B cell (primary cell): Measurements from ENCODE around the gene ADAMTS2. TPM values are rescaled to one million over a fixed set of nuclear protein-coding genes. Genes with fewer than 3 reads are reported as not detected.

Source experiments
- ATAC-seq: fragments of 200-7000 bp; cut with Tn5 transposase; one replicate; pipeline ENCODE4 v1.10.0; 2021; ENCODE audit warnings: low read depth, mild to moderate bottlenecking, moderate number of reproducible peaks, moderate library complexity
- CTCF ChIA-PET: fragments of 350-600 bp; sonication (Branson Sonifier 250); formaldehyde crosslinking; loops from one replicate; lab custom pipeline; 2021; ENCODE audit warnings: antibody characterized with exemption, inconsistent platforms; lab: Charles Lee
- POLR2A ChIA-PET: fragments of 350-600 bp; sonication (Branson Sonifier 250); formaldehyde crosslinking; loops from one replicate; lab custom pipeline; 2021; ENCODE audit warnings: antibody characterized with exemption; lab: Charles Lee
- DNase-seq: peaks from one replicate; pipeline ENCODE4 v3.0.0; 2013
- H2AFZ ChIP-seq: 2 replicates; pipeline ENCODE4 v1.6.1; 2012; ENCODE audit warnings: mild to moderate bottlenecking, low read depth, low read length; ENCODE audit not compliant: insufficient read depth, poor library complexity, severe bottlenecking
- H3K27ac ChIP-seq, 2 donors: 1 replicate in 1 of 2; 2 replicates in 1 of 2; pipeline ENCODE4 v1.5.1; 2012 to 2013; ENCODE audit warnings: low read length in 2 of 2, mild to moderate bottlenecking in 2 of 2, moderate library complexity in 1 of 2
- H3K27me3 ChIP-seq, 4 experiments: fragments of 200-600 bp in 1 of 4; sonication (generic) in 1 of 4; replicated peaks in 1 of 4; 1 replicate in 2 of 4; 2 replicates in 2 of 4; pipeline versions ENCODE4 v1.6.1 to v1.7.0; 2013 to 2016; ENCODE audit warnings: low read length in 3 of 4, mild to moderate bottlenecking in 2 of 4, mixed read lengths in 1 of 4, moderate library complexity in 1 of 4; ENCODE audit not compliant: insufficient read depth in 4 of 4, control insufficient read depth in 3 of 4; ENCODE audit errors: control extremely low read depth in 1 of 4
- H3K36me3 ChIP-seq, 2 experiments: replicated peaks in 1 of 2; 1 replicate in 1 of 2; 2 replicates in 1 of 2; pipeline versions ENCODE4 v1.6.1 to v1.7.1; 2013; ENCODE audit warnings: low read length in 1 of 2; ENCODE audit not compliant: insufficient read depth in 2 of 2, control insufficient read depth in 1 of 2; ENCODE audit errors: control extremely low read depth in 1 of 2, extremely low read depth in 1 of 2
- H3K4me1 ChIP-seq, 2 donors: fragments of 200-600 bp in 1 of 2; sonication (generic) in 1 of 2; 1 replicate in 1 of 2; 2 replicates in 1 of 2; pipeline versions ENCODE4 v1.5.1 to v1.6.1; 2013 to 2017; ENCODE audit warnings: low read length in 2 of 2; ENCODE audit not compliant: control insufficient read depth in 2 of 2, insufficient read depth in 2 of 2
- H3K4me2 ChIP-seq: replicated peaks from 2 replicates; pipeline ENCODE3; 2012; ENCODE audit warnings: mild to moderate bottlenecking, low read depth, low read length; ENCODE audit not compliant: poor library complexity, severe bottlenecking
- H3K4me3 ChIP-seq, 5 experiments: fragments of 200-600 bp in 1 of 5; sonication (generic) in 1 of 5; 1 replicate in 3 of 5; 2 replicates in 2 of 5; pipeline versions ENCODE4 v1.5.1 to v1.7.0; 2011 to 2016; ENCODE audit warnings: low read length in 4 of 5, mild to moderate bottlenecking in 4 of 5, low read depth in 2 of 5, control low read depth in 1 of 5, moderate library complexity in 1 of 5; ENCODE audit not compliant: insufficient read depth in 1 of 5; ENCODE audit errors: control extremely low read depth in 1 of 5, extremely low read depth in 1 of 5
- H3K79me2 ChIP-seq: fragments of 200-600 bp; sonication (generic); one replicate; pipeline ENCODE4 v1.6.0; 2016; ENCODE audit warnings: low read length; ENCODE audit not compliant: control insufficient read depth, insufficient read depth
- H3K9ac ChIP-seq: fragments of 200-600 bp; sonication (generic); 2 replicates; pipeline ENCODE4 v1.6.1; 2017; ENCODE audit warnings: mild to moderate bottlenecking, low read length, moderate library complexity
- H3K9me3 ChIP-seq, 3 donors: one replicate each; pipeline versions ENCODE4 v1.6.1 to v1.7.1; 2013; ENCODE audit warnings: low read length in 2 of 3; ENCODE audit not compliant: control insufficient read depth in 2 of 3, insufficient read depth in 1 of 3; ENCODE audit errors: control extremely low read depth in 1 of 3
- H4K20me1 ChIP-seq: 2 replicates; pipeline ENCODE4 v1.6.0; 2012; ENCODE audit warnings: mild to moderate bottlenecking, low read length; ENCODE audit not compliant: insufficient read depth, control insufficient read depth, poor library complexity, severe bottlenecking
- H3K27ac Mint-ChIP-seq: one replicate; pipeline ENCODE4 v1.8.0; 2021; ENCODE audit warnings: mixed read lengths
- H3K27me3 Mint-ChIP-seq: one replicate; pipeline ENCODE4 v1.8.0; 2021; ENCODE audit warnings: mixed read lengths
- H3K4me1 Mint-ChIP-seq: one replicate; pipeline ENCODE4 v1.8.0; 2021; ENCODE audit warnings: mixed read lengths
- H3K4me3 Mint-ChIP-seq: one replicate; pipeline ENCODE4 v1.8.0; 2021; ENCODE audit warnings: mixed read lengths
- H3K9me3 Mint-ChIP-seq: one replicate; pipeline ENCODE4 v1.8.0; 2022; ENCODE audit warnings: mixed read lengths; ENCODE audit not compliant: insufficient read depth
- CTCF ChIP-seq: fragments of 200-600 bp; IDR thresholded peaks from one replicate; pipeline ENCODE4 v1.8.0; 2022; ENCODE audit warnings: antibody characterized with exemption, mild to moderate bottlenecking
- EZH2 ChIP-seq: IDR thresholded peaks from 2 replicates; pipeline ENCODE4 v1.6.1; 2012; ENCODE audit warnings: borderline replicate concordance, low read depth, mild to moderate bottlenecking, moderate library complexity, low read length; ENCODE audit not compliant: insufficient read depth, poor library complexity, severe bottlenecking
- WGBS: methylation state at CpG from one replicate; pipeline ENCODE4 v1.1.5; 2013; ENCODE audit warnings: missing lambda C conversion rate; ENCODE audit not compliant: insufficient coverage; 5-methylcytosine and 5-hydroxymethylcytosine counted together
- intact Hi-C: fragments of 100-400 bp; cut with micrococcal nuclease; formaldehyde crosslinking; loops from one replicate; pipeline ENCODE4 v1.10.0; 2022
- polyA plus RNA-seq: library from polyadenylated mRNA; depleted of rRNA; stranded (reverse); fragments of >200 nt; gene quantifications from 2 replicates; pipeline ENCODE4 v1.2.3, GENCODE V29; 2012
- total RNA-seq, 2 donors: library from RNA; stranded (reverse); fragments of 120-200 nt in 1 of 2; gene quantifications; 1 replicate in 1 of 2; 2 replicates in 1 of 2; pipeline versions ENCODE4 v1.2.3 to v1.2.4, GENCODE V29; 2013 to 2022

Gene ADAMTS2
- total and polyA plus RNA-seq, 2 donors (not counting 1 experiment from before 2014, with no cell fraction given) = not detected

DNA sequence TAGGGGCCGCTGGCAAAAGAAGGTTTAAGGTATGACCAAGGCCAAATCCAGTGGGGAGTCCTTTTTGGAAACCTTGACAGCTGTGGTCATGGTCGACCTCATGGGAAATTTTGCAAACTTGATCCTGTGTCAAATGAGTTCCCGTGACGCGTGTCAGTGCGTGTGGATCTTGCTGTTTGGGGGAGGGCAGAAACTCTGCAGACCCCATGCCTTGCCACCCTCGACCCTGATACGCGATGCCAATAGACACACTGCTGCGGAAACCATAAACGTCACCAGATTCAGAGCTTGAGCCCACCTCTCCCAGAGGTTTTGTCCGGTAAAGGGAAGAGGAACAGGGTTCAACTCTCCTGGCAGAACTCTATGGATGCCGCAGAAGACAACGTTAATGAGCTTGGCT is 104.7 kb downstream of the ADAMTS2 start:
- intact Hi-C loops = no loop called here
- H4K20me1 ChIP-seq = no peaks in the 10 kb centered on the region
- ChIA-PET POLR2A (no interaction called here), CTCF (no interaction called here)
- TF ChIP-seq CTCF (no peak), EZH2 (no peak)
- no peak for DNase-seq
- H3K27me3 ChIP-seq = no peaks in the 10 kb centered on the region
- H3K4me1 Mint-ChIP-seq = no peaks in the 10 kb centered on the region
- no peak overlapping the region for H3K4me3 ChIP-seq
- H3K9me3 Mint-ChIP-seq = peaks cover 3% of the 10 kb centered on the region
- H3K27me3 Mint-ChIP-seq = peaks cover 21% of the 10 kb centered on the region
- 84% methylated on average over 11 of the region's 14 CpGs for WGBS
- no peaks in the 10 kb centered on the region for H3K36me3 ChIP-seq
- H3K4me2 ChIP-seq = no peak overlapping the region
- H3K4me1 ChIP-seq = no peaks in the 10 kb centered on the region
- H3K27ac ChIP-seq = no peak overlapping the region
- H3K4me3 Mint-ChIP-seq = no peak overlapping the region
- no peak overlapping the region for H3K27ac Mint-ChIP-seq
- H3K79me2 ChIP-seq = no peaks in the 10 kb centered on the region
- H3K9ac ChIP-seq = no peak overlapping the region
- no peak for ATAC-seq
- H3K9me3 ChIP-seq = peaks cover 0 to 39% (median 0%) of the 10 kb centered on the region in 3 donors
- no peak overlapping the region for H2AFZ ChIP-seq

DNA sequence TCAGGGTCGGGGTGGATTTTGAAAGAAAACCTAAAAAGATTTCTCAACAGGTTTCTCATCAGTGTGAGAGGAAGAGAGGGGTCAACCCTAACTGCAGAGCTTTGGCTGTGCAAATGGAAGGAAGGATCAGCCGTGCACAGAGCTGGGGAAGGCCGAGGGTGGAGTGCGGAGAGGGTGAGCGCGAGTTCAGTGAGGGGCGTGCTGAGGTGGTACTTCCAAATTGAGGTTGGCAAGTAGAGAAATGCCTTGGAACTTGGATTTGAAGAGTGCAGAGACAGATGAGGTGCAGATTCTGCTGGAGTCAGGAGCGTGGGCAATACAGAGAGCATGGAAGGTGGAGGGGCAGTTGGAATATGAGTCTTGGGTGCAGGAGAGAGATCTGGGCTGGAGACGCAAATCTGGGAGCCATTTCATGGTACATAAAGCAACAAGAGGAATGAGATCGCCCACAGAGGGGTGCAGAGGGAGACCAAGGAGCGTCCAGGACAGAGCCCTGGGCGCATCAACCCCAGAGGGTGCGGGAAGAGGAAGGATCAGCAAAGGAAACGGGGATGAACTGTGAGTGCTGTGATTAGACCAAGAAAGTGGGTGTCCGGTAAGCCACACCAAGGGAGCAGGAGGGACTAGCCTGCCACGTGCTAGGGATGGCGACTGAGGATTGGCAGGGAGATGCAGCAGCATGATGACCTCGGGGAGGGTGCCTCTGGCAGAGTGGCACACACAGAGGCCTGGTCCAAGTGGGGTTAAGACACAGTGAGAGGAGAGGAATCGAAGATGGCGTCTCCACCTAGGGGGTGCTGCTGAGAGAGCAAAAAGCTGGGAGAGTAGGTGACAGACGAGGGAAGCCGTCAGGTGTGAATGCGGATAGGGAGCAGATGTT is 105.8 kb downstream of the ADAMTS2 start:
- Histone ChIP-seq H3K9ac (no peak overlapping the region), H3K4me3 (no peak overlapping the region), H3K9me3 (peaks cover 0 to 41% (median 0%) of the 10 kb centered on the region in 3 donors), H2AFZ (no peak overlapping the region), H3K4me1 (no peaks in the 10 kb centered on the region), H3K27ac (no peak overlapping the region), H3K36me3 (no peaks in the 10 kb centered on the region), H3K4me2 (no peak overlapping the region), H3K79me2 (no peaks in the 10 kb centered on the region), H3K27me3 (no peaks in the 10 kb centered on the region), H4K20me1 (no peaks in the 10 kb centered on the region)
- Mint-ChIP-seq H3K27me3 (peaks cover 27% of the 10 kb centered on the region), H3K4me3 (no peak overlapping the region), H3K9me3 (peaks cover 3% of the 10 kb centered on the region), H3K4me1 (no peaks in the 10 kb centered on the region), H3K27ac (no peak overlapping the region)
- ChIA-PET POLR2A (no interaction called here), CTCF (no interaction called here)
- 96% methylated on average over 23 of the region's 23 CpGs for WGBS
- DNase-seq (no peak), ATAC-seq (no peak)
- TF ChIP-seq EZH2 (no peak), CTCF (no peak)
- intact Hi-C loops = no loop called here
